Measurements from ENCODE around the gene SEC11C.

SEC11C gene

DNA sequence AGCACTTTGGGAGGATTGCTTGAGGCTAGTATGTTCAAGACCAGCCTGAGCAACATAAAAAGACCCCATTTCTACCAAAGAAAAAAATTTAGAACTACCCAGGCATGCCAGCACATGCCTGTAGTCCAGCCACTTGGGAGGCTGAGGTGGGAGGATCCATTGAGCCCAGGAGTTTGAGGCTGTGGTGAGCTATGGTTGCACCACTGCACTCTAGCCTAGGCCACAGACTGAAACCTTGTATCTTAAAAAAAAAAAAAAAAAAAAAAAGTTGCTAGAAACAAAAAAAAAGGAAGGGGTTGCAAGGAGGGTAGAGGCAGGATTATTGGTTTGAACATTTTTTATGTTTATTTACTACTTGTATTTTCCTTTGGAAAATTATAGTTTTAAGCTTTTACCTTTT is 4.8 kb downstream of the SEC11C start:
- no peak for DNase-seq (ENCODE audit: low read depth in 2 of 2)

DNA sequence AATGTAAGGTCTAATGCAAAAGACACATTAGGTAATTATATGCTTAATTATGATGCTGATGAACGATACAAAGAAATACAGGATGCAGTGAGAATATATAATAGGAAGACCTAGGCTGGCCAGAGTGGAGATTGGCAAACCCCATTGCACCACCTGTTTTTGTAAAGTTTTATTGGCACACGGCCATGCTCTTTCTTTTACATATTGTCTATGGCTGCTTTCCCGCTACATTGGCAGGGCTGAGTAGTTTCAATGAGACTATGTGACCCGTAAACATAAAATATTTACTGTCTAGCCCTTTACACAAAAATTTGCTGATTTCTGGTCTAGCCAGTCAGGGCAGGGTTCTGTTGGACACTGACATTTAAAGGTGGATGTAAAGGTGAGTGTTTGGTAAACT is 5.4 kb downstream of the SEC11C start:
- no peak for DNase-seq (ENCODE audit: low read depth in 2 of 2)

DNA sequence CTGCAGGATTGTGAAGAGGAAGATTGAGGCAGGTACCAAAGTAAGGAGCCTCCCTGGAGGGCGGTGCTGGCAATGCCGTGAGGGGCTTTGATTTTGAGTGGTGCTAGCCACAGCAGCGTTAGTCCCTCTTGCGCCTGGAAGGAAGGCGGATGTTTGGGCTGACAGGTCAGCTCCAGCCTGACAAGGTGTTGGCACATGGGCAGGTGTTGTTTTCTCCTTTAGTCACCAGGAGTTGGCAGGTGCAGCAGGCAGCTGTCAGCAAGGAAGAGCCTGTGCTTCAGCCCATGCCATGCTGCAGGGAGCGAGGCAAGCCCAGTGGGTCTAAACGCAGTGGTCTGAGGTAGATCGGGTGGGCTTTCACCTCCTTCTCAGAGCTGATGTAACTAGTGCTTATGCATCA is 8.5 kb downstream of the SEC11C start:
- no peak for DNase-seq (ENCODE audit: low read depth in 2 of 2)

DNA sequence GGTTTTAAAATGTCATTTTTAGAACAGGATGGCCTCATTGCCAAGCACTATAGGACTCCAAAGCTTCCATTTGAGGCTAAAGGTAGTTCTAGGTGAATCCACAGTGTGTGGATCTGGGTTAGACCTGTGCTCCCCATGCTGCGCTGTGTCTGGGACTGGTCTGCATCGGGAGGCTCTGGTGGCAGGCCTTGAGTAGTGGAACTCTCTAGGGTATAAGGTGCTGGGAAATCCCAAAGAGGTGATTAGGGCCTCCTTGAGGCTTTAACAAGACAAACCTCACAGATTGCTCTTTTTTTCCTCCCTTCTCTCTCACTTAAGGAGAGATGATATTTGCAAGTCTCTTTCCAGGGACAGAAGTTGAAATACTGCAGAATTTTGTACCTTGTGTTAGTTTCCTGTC is 9.3 kb downstream of the SEC11C start:
- DNase-seq (ENCODE audit: low read depth in 2 of 2): no peak

DNA sequence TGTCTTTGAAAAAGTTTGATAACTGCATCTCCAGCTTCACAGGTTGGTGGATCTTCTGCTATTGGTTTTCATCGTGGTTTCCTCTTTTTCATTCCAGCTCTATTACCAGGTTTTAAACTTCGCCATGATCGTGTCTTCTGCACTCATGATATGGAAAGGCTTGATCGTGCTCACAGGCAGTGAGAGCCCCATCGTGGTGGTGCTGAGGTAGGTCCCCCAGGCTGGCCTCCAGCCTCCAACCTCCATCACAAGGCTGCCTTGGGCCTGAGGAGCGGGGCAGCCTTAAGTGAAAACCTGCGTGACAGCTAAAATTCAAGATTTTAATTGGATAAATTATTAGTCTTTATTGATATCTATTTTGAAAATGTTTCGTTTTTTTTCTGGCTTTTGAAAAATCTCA is 9.7 kb downstream of the SEC11C start:
- DNase-seq (ENCODE audit: low read depth in 2 of 2): no peak

DNA sequence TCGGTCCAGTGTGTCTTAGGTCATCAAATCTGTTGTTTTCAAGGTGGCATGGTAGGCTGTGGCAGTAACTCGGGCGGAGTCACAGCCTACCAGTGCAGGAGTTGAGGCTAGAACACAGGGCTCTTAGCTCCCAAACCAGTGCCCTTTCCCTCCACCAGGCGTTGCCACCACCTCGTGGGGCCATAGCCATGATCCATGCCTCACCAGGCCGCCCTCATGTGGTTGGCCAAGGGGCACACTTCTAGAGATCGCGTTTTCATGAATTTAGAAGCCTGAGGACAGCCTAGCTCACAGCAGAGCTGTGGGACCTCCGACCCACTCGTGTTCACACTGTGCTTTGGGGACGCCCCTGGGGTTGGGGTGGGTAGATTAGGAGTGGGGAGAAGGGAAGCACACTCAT is 10.6 kb downstream of the SEC11C start:
- DNase-seq (ENCODE audit: low read depth in 2 of 2): no peak

DNA sequence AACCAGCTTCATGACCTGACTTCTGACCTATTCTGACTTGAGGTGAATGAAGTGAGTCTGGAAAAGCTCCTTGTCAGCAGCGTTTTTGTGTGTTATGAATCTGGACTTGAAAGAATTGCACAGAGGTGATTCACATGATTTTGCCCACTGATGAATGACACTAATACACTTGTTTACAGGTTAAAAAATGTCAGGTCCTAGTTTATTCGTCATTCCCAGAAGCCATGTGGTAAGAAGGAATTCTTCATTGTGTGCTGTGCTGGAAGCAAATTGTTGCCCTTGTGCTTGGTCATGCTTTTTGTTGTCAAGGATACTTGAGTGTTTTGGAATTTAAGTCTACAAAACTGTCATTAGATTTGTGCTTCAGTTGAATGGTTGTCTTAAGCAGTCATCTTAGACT is 15.5 kb downstream of the SEC11C start:
- no peak for DNase-seq (ENCODE audit: low read depth in 2 of 2)

DNA sequence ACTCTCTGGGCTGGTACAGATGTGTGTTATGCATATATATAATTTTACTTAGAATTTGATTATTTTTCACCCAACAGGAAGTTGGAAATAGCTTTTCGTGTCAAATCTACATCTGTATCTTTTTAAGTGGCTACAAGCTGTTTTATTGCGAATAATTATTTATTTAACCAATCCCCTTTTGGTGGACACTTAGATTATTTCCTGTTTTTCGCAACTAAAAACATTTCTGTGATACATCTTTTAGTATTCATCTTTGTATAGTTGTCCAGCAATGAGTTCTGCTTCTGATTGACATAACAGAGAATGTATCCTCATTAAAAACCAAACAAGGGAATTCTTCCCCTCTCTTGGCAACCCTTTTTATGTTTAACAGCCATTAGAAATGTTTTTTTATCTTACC is 16.6 kb downstream of the SEC11C start:
- no peak for DNase-seq (ENCODE audit: low read depth in 2 of 2)

DNA sequence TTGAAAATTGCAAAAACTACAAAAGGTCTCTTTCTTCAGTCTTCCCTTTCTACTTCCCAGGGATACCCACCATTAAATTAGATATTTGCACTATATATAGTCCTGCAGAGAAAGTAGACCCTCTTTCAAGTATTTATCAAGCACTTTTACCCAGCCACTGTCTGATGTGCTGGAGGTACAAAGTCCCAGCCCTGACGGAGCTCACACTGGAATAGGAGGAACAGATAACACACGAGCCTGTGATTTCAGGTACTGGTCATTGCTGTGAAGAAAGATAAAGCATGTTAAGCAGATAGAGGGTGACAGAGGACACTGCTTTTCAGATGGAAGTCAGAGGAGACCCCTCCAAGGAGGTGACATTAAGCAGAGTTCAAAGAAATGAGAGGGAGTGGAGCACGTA is 19.6 kb downstream of the SEC11C start:
- no peak for DNase-seq (ENCODE audit: low read depth in 2 of 2)

DNA sequence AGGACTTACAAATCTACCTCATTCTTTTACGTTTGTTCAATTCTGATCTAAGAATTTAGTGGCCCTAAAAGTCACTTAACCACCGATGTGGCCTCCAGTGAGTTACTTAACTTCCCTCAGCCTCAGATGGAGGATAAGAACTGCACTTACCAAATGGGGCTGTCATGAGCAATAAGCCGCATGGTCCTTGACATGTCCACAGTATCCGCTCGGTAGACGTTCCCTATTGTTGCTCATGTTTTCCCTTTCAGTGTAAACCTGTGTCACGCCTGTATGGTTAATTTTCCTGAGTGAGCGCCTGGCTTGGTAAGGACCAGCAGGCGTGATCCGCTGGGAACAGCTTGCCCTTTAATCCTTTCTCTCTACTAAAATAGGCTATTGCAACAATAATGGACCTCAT is 20.3 kb downstream of the SEC11C start:
- DNase-seq (ENCODE audit: low read depth in 2 of 2): no peak

DNA sequence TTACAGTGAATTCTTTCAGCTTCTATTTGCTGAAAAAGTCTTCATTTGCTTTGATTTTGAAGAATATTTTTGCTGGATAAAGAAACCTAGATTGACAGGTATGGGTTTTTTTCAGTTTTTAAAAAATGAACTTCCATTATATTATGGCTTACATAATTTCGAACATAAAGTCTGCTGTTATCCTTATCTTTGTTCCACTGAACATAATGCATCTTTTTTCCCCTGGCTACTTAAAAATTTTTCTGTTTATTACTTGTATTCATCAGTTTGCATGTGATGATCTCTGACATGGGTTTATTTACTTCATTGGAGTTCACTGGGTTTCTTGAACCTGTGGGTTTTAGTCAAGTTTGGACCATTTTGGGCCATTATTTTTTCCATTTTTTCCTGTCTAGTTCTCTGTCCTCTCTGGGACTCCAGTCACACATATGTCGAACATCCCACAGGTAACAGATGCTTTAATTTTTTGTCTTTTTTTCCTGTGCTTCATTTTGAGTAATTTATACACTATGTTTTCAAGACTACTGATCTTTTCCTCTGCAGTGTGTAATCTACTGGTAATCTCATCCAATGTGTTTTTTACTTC is 33.1 kb downstream of the SEC11C start:
- DNase-seq (ENCODE audit: low read depth in 2 of 2): no peak

DNA sequence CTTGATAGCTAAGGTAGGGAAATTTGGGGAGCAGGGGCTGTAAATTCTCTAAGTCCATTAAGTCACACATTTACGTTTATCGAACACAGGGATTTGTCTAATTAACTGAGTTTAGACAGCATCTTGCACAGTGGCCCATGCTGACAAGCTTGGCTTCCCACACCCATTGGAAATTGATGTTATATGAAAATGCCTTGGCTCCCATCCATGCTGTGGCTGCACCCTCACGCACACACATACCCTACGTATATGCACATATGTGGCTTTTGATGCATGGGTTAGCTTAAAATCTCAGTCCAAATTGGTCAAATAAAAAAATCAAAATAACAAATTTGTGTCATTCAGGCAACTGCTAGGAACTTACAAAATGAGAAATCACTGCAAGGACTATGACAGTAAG is 37.8 kb downstream of the SEC11C start:
- no peak for DNase-seq (ENCODE audit: low read depth in 2 of 2)

DNA sequence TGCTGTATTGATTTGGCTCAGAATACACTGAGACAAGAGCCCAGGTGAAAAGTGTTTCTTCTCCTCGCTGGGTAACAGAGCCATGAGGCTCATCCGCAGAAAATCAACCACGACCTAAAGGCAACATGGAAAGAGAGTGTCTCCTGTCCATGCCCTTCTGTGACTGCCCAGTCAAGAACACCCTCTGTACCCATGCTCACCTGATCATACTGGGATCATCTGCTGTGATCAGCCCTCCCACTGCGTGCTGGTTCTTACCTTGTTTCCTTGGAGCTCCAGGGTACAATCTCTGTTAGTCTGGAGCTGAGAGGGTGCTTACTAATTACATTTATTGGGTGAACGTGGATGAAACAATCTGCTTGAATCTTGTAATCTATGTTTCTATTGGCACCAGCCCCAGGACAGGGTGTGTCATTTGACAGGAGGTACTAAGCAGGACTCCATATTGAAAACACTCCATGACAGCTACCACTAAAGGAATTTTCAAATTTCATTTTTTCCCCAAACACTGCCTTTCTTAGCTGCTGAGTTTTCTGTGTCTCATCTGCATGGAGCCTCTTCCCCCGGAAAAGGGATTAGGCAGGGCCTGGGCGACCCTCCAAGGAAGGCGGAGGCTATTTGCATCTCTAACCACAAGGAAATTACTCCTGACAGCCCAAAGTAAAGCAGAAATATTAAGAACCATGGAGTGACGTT is 40.6 kb downstream of the SEC11C start:
- DNase-seq (ENCODE audit: low read depth in 2 of 2): no peak

DNA sequence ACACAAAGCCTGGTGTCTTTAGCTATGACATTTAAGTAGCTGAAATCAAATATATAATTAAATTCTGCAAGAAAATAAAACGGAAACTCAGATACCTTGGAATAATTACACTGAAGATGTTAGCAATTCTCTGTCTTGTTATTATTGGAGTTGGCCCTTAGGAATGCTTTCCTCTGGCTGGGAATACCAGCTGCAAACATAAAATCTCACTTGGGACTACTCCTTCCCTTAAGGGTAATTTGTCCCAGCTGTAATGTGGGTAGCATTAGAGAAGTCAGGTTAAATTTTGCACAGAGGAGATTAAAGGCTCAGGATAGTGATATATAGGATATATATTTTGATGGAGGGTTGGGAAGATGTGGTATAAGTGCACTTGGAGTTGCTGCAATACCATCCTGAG is 43.0 kb downstream of the SEC11C start:
- no peak for DNase-seq (ENCODE audit: low read depth in 2 of 2)

DNA sequence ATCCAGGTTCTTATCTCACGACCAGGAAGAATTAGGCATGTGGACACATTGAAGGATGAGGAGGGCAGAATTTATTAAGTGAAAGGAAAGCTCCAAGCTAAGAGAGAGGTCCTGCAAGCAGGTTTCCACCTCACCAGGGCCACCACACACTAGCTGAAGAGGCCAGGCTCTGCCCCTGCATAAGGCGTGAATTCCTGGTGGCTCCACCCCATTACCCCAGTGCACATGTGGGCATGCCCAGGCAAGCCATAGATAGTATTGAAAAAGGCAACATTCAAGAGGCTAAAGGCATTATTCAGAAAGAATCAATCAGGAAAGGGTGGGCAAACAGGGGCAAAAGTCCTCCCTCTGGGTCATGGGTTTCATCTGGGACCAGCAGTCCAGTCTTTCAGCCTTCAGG is 49.3 kb downstream of the SEC11C start:
- no peak for DNase-seq (ENCODE audit: low read depth in 2 of 2)

DNA sequence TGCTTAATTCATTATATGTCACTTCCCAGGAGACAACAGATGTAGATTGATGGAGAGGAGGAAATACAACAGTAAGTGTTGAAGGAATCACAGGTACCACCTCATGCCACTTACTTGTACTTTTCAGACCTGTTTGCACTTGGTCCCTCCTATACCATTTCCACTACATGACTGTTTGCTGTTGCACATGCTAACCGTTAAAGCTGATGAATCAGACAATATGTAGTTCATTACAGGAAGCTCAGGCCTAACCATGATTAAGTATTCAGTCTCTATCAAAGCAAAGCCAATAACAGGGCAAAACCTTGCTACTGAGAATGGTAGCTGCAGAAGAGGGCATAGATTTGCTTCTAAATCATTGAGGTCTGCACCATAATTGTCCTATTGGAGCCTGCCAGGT is 50.1 kb downstream of the SEC11C start:
- DNase-seq (ENCODE audit: low read depth in 2 of 2): no peak

DNA sequence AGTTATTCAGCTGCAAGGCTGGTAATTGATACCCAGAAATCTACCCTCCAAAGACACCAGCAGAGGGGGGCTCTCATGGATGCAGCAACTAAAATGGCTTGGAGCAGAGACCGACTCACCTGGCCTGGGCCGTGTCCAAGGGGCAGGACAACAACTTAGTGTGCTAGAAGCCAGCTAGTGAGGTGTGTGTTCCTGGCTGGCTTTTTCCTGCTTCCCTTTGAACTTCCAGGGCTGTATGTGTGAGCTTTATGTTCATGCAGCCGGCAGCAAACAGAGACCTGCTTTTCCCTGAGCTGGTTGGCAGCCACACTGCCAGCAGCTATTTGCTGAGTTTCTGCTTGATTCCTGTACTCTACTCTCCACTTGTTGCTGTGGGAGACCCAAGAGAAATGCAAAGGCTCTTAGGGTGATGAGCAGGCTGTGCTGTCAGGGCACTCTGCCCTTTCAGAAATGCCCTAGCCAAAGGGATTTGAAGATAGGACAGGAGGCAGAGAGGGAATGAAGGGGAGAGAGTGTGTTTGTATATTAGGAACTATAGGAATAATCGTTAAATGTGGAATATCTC is 56.6 kb downstream of the SEC11C start:
- DNase-seq (ENCODE audit: low read depth in 2 of 2): no peak

DNA sequence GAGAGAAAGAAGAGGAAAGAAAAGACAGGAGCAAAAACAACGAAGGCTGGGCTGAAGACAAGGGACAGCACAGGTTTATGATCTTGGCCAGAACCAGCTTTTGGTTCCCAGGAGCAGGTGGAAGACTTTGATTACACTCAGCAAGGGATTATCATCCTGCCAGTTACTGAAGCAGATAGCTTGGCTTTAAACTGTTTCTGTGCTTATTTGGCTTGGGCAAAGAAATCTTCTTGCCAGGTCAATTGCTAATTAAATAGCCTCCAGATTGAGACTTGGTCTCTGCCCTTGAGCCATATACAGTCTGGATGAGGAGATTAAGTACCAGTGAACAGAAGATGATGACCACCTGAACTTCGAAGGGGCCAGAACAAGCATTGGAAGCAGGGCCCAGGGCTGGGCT is 58.0 kb downstream of the SEC11C start:
- DNase-seq (ENCODE audit: low read depth in 2 of 2): no peak

DNA sequence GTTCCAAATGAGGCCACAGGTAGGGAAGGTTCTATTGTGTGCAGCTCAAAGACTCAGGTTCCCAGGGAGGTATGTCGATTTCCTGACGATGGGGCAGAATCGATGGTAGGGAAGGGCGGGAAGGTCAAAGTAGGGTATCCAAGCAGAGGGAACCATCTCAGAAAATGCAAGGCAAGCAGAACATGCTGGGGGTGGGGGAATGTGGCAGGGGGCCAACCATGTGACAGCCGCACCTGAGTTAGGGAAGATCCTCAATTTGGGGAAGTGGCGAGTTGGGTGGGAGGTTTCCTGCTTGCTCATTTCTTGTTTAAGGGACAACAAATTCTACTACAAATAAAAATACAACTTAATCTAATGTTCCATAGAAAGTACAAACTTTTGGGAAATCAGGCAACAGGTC is 58.5 kb downstream of the SEC11C start:
- DNase-seq (ENCODE audit: low read depth in 2 of 2): no peak

DNA sequence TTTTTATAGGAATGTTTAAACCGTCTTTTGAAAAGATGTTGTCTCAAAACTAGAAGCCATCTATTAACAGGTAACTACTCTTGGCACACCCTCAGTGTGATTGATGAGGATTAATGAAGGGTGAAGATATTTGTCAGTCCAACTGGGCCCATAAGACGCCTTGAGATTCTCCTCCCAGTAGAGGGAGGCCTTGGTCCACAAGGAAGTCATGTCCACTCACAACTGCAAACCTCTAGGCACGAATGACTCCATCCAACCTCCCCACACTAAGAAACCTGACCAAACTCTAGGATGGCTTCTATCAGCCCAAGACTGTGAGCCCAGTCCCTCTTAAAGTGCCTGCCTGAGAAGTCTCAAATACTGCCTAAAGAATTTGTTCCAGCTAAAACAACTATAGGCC is 61.1 kb downstream of the SEC11C start:
- no peak for DNase-seq (ENCODE audit: low read depth in 2 of 2)

DNA sequence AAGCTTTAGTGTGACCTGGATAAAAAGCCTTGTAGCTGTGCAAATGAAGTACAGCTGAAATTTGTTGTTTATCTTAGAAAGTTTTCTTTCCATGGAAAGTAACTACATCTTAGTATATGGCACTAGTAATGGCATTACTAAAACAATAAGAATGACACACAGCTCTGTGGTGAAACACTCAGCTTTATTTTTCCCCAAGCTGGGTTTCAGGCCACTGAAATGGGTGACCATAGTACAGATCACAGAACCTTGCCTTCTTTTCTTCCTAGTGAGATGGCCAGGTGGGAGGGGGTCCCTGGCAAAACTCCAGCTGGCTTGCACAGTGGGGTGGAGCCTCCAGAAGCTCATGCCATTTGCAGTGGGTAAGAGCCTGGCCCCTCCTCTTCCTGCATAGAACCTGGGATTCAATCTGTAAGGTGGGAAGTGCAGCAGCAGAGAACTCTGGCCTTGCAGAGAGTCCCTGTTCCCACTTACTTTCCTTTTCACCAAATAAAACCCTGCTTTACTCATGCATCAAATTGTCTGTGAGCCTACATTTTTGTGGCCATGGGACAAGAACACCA is 62.7 kb downstream of the SEC11C start:
- no peak for DNase-seq (ENCODE audit: low read depth in 2 of 2)

DNA sequence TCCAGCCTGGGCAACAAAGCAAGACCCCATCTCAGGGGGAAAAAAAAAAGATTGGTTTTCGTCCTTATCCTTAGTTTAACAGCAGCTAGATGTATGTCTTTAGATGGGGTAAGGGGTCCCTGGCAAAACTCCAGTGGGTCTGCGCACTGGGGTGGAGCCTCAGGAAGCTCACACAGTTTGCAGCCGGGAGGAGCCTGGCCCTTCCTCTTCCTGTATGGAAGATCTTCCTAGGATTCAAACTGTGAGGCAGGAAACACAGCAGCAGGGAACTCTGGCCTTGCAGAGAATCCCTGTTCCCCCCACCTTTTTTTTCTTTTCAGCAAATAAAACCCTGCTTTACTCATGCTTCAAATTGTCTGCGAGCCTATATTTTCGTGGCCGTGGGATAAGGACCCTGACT is 67.8 kb downstream of the SEC11C start:
- DNase-seq (ENCODE audit: low read depth in 2 of 2): no peak
